A549 (cell line): ENCODE results near the gene INPP5A. TPM values are rescaled to one million over a fixed set of nuclear protein-coding genes. Genes with fewer than 3 reads are reported as not detected.
"Not testable (repeated sequence)": the region's sequence is repeated elsewhere in the genome, so short reads cannot be mapped to it uniquely, and the experiment has no call there.

Experiments used
- ATAC-seq, 2 experiments: fragments of 200-7000 bp in 1 of 2; fragments of >200 bp in 1 of 2; cut with Nextera tagmentation in 1 of 2; cut with Tn5 transposase in 1 of 2; 3 replicates each; pipeline versions ENCODE4 v1.8.0 to v1.9.1; 2018 to 2020; ENCODE audit warnings: mild to moderate bottlenecking in 1 of 2, moderate library complexity in 1 of 2
- CTCF ChIA-PET: fragments of 300-600 bp; sonication (Branson Sonifier 250); formaldehyde crosslinking; extraction: SDS; loops from one replicate; lab custom pipeline; 2021; ENCODE audit warnings: antibody characterized with exemption, inconsistent platforms; lab: Yijun Ruan, JAX
- POLR2A ChIA-PET: fragments of 350-600 bp; formaldehyde crosslinking; extraction: SDS; loops from one replicate; lab custom pipeline; 2021; ENCODE audit warnings: antibody characterized with exemption, inconsistent platforms; lab: Yijun Ruan, JAX
- DNase-seq, 2 experiments: peaks; one replicate each; pipeline versions ENCODE4 v3.0.0 to v3.0.0-alpha.2; 2011 to 2016; ENCODE audit warnings: low read depth in 1 of 2, low spot score in 1 of 2
- FAIRE-seq: peaks from 2 replicates; lab custom pipeline; 2011; peaks lifted over from hg19 to GRCh38; lab: Jason Lieb, UNC
- H3K27ac ChIP-seq, 2 experiments: fragments of >200 bp; sonication (Bioruptor Twin); formaldehyde crosslinking; 3 replicates each; pipeline ENCODE4 v1.5.1; 2016 to 2017
- H3K4me1 ChIP-seq: fragments of >200 bp; sonication (Bioruptor Twin); formaldehyde crosslinking; 3 replicates; pipeline ENCODE4 v1.6.1; 2016
- H3K4me2 ChIP-seq: fragments of >200 bp; sonication (Bioruptor Twin); formaldehyde crosslinking; 3 replicates; pipeline ENCODE4 v1.6.1; 2016
- H3K4me3 ChIP-seq: fragments of >200 bp; sonication (Bioruptor Twin); formaldehyde crosslinking; 3 replicates; pipeline ENCODE4 v1.5.1; 2016
- H3K9me3 ChIP-seq: fragments of >200 bp; sonication (Bioruptor Twin); formaldehyde crosslinking; 3 replicates; pipeline ENCODE4 v1.6.1; 2016
- CEBPB ChIP-seq, 2 experiments: fragments of >200 bp in 1 of 2; sonication (Bioruptor Twin) in 1 of 2; formaldehyde crosslinking in 1 of 2; IDR thresholded peaks; 2 replicates each; pipeline ENCODE4 v1.6.1; 2012 to 2016
- EHF ChIP-seq: fragments of 250-450 bp; sonication (Bioruptor Pico); IDR thresholded peaks from 2 replicates; pipeline ENCODE4 v1.5.0; 2020; ENCODE audit warnings: mild to moderate bottlenecking
- EP300 ChIP-seq, 2 experiments: fragments of >200 bp; sonication (Bioruptor Twin); formaldehyde crosslinking; IDR thresholded peaks; 2 replicates in 1 of 2; 3 replicates in 1 of 2; pipeline ENCODE4 v1.6.1; 2016 to 2017
- ESRRA ChIP-seq: fragments of 150-350 bp; IDR thresholded peaks from 2 replicates; pipeline ENCODE4 v1.6.1; 2014; ENCODE audit warnings: mild to moderate bottlenecking, low read length, borderline replicate concordance
- FOSB ChIP-seq: fragments of 250-450 bp; sonication (Bioruptor Pico); IDR thresholded peaks from 2 replicates; pipeline ENCODE4 v1.5.0; 2020; ENCODE audit warnings: mild to moderate bottlenecking, moderate library complexity
- HDAC2 ChIP-seq: fragments of 200-600 bp; sonication (generic); IDR thresholded peaks from 2 replicates; pipeline ENCODE4 v1.6.1; 2016
- HEYL ChIP-seq: fragments of 250-450 bp; sonication (Bioruptor Pico); IDR thresholded peaks from 2 replicates; pipeline ENCODE4 v1.8.0; 2021; ENCODE audit warnings: mild to moderate bottlenecking, moderate library complexity
- HOXA7 ChIP-seq: fragments of 250-450 bp; sonication (Bioruptor Pico); IDR thresholded peaks from 2 replicates; pipeline ENCODE4 v1.5.0; 2020; ENCODE audit warnings: mild to moderate bottlenecking, moderate library complexity
- KDM1A ChIP-seq: fragments of 200-600 bp; sonication (generic); IDR thresholded peaks from 2 replicates; pipeline ENCODE4 v1.6.1; 2016; ENCODE audit warnings: low read depth, mild to moderate bottlenecking
- MAZ ChIP-seq: fragments of 150-350 bp; IDR thresholded peaks from 2 replicates; pipeline ENCODE4 v1.6.1; 2014; ENCODE audit warnings: antibody characterized with exemption, low read depth, low read length, borderline replicate concordance
- NFE2L2 ChIP-seq: fragments of 150-350 bp; conservative IDR thresholded peaks from 2 replicates; pipeline ENCODE4 v1.6.1; 2014; ENCODE audit warnings: low read length
- NPAS2 ChIP-seq: fragments of 250-450 bp; sonication (Bioruptor Pico); IDR thresholded peaks from 2 replicates; pipeline ENCODE4 v1.8.0; 2022; ENCODE audit warnings: mild to moderate bottlenecking, moderate library complexity, borderline replicate concordance
- POLR2A ChIP-seq: IDR thresholded peaks from 2 replicates; pipeline ENCODE4 v1.6.1; 2012; ENCODE audit warnings: mild to moderate bottlenecking, low read length
- RAD21 ChIP-seq, 2 experiments: fragments of >200 bp in 1 of 2; sonication (Bioruptor Twin) in 1 of 2; formaldehyde crosslinking in 1 of 2; IDR thresholded peaks in 1 of 2; conservative IDR thresholded peaks in 1 of 2; 2 replicates in 1 of 2; 3 replicates in 1 of 2; pipeline ENCODE4 v1.6.1; 2012 to 2018; ENCODE audit warnings: inconsistent platforms in 1 of 2
- RFX5 ChIP-seq: fragments of 450-650 bp; IDR thresholded peaks from 2 replicates; pipeline ENCODE4 v1.7.1; 2014; ENCODE audit warnings: antibody characterized with exemption, mild to moderate bottlenecking, moderate library complexity
- ZFP36 ChIP-seq: fragments of 450-650 bp; IDR thresholded peaks from 2 replicates; pipeline ENCODE4 v1.6.1; 2014; ENCODE audit warnings: borderline replicate concordance; ENCODE audit not compliant: partially characterized antibody
- ZNF302 ChIP-seq: fragments of 250-450 bp; sonication (Bioruptor Pico); IDR thresholded peaks from 2 replicates; pipeline ENCODE4 v1.9.0; 2021; ENCODE audit warnings: inconsistent platforms, mild to moderate bottlenecking, moderate library complexity
- ZSCAN20 ChIP-seq: fragments of 250-450 bp; sonication (Bioruptor Pico); IDR thresholded peaks from 2 replicates; pipeline ENCODE4 v1.8.0; 2022; ENCODE audit warnings: mild to moderate bottlenecking, moderate library complexity
- WGBS: methylation state at CpG from one replicate; pipeline ENCODE4 v1.1.6; 2017; ENCODE audit errors: missing lambda C conversion rate; 5-methylcytosine and 5-hydroxymethylcytosine counted together
- polyA plus RNA-seq, 4 experiments: library from polyadenylated mRNA; depleted of rRNA in 3 of 4; stranded (reverse); fragments of >200 nt; fragmentation: RNase III in 1 of 4; extraction: RNeasy Plus Mini Kit Qiagen cat#74134 plus additional on column Dnase treatment in 1 of 4; gene quantifications; 2 replicates in 3 of 4; 3 replicates in 1 of 4; pipeline ENCODE4 v1.2.3, GENCODE V29; 2011 to 2017
- TF ChIP-seq, protein P1 (sequence below): IDR thresholded peaks from 2 replicates; pipeline ENCODE4 v1.6.1; 2012; ENCODE audit warnings: low read depth, borderline replicate concordance
- TF ChIP-seq, protein P2 (sequence below): fragments of 250-450 bp; sonication (Bioruptor Pico); IDR thresholded peaks from 2 replicates; pipeline ENCODE4 v1.5.0; 2021; ENCODE audit warnings: mild to moderate bottlenecking, moderate library complexity, borderline replicate concordance
- TF ChIP-seq, protein P3 (sequence below): fragments of >200 bp; sonication (Bioruptor Twin); formaldehyde crosslinking; IDR thresholded peaks from 2 replicates; pipeline ENCODE4 v1.6.1; 2016

INPP5A gene
- polyA plus RNA-seq, 2 of the 4 experiments (the other 2 are of a cell fraction): 13.7 to 15.1 TPM

DNA sequence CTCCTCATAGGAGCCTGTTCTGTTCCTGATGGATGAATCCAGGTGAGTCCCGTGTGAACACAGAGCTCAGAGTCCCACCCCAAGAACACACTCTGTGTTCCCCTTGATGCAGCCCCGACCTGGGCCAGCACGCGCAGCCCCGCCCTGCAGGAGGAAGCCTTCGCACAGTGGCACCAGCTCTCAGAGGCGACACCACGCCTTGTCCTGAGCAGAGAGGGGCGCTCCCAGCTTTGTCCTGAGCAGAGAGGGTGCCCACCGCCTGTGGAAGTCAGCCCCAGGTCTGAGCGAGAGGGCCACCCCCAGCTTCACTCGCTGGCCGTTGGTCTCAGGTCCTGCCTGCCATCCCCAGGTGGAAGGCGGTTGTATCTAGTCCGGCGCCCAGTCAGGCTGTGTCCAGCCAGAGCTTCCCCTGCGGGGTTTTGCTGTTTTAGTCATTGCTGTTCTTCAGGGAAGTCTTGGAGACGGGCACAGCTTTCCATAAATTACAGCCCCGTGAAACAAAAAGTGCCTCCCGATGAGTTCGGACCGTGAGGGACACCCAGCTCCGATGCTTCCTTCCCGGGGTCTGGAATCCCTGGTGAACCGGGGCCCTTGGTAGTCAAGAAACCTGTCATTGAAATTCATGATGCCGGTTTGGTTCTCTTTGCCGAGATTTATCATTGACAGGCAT, 204.7 kb downstream of the INPP5A start:
- FAIRE-seq: no peak
- no peaks in the 10 kb centered on the region for H3K9me3 ChIP-seq
- H3K4me2 ChIP-seq: no peak overlapping the region
- POLR2A ChIA-PET: no interaction called here
- 86% methylated on average over 25 of the region's 27 CpGs for WGBS
- no peak for DNase-seq
- H3K4me3 ChIP-seq: no peak overlapping the region
- no peaks in the 10 kb centered on the region for H3K4me1 ChIP-seq
- H3K27ac ChIP-seq: no peak overlapping the region
- TF ChIP-seq ZNF302 (CRISPR knock-in tag) (no peak), EP300 (IDR thresholded peaks at IDR 0.05) (no peak), POLR2A (no peak), HOXA7 (CRISPR knock-in tag) (no peak)
- TF ChIP-seq, all 56 proteins: peak for 0
- 0 out of 6 replicates have a peak, but pooled peaks of 1 of the 2 experiments have one; percentile 8 for ATAC-seq
- CTCF ChIA-PET: interaction anchor here (0.9 to 1.3 kb wide), 2 partner anchors 8 to 18 kb away, joined by 3 to 5 read pairs; no protein-coding TSS in a partner anchor

DNA sequence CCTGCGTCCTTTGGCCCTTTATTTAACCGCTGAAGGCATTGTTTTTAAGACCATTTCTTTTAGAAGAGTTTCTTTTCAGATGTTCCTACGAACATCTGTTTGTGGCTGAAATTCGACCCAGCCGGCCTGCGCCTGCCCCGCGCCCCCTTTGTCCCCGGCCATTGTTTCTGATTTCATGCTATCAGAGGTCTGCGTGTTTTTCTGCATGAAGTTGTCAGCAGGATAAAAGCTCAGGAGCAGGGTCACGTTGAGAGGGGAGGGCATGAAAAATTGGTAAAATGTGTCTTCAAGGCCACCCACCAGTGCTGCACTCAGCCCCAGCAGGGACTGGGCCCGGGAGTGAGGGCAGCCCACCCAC, 205.2 kb downstream of the INPP5A start:
- no peaks in the 10 kb centered on the region for H3K4me1 ChIP-seq
- FAIRE-seq (no peak), DNase-seq (no peak), ATAC-seq (no peak)
- TF ChIP-seq MAZ (no peak), RFX5 (no peak), NFE2L2 (no peak), RAD21 (conservative IDR thresholded peaks at IDR 0.05 in 1 of 2, IDR thresholded peaks at IDR 0.05 in 1 of 2) (no peak), HEYL (CRISPR knock-in tag) (no peak), HDAC2 (no peak)
- H3K4me2 ChIP-seq: no peak overlapping the region
- no peak overlapping the region for H3K27ac ChIP-seq
- CTCF ChIA-PET: interaction anchor here (1.3 kb wide), 1 partner anchor 9 kb away, joined by 5 read pairs; no protein-coding TSS in a partner anchor
- H3K4me3 ChIP-seq: no peak overlapping the region
- POLR2A ChIA-PET: no interaction called here
- 89% methylated on average over 11 of the region's 12 CpGs for WGBS
- H3K9me3 ChIP-seq: no peaks in the 10 kb centered on the region

DNA sequence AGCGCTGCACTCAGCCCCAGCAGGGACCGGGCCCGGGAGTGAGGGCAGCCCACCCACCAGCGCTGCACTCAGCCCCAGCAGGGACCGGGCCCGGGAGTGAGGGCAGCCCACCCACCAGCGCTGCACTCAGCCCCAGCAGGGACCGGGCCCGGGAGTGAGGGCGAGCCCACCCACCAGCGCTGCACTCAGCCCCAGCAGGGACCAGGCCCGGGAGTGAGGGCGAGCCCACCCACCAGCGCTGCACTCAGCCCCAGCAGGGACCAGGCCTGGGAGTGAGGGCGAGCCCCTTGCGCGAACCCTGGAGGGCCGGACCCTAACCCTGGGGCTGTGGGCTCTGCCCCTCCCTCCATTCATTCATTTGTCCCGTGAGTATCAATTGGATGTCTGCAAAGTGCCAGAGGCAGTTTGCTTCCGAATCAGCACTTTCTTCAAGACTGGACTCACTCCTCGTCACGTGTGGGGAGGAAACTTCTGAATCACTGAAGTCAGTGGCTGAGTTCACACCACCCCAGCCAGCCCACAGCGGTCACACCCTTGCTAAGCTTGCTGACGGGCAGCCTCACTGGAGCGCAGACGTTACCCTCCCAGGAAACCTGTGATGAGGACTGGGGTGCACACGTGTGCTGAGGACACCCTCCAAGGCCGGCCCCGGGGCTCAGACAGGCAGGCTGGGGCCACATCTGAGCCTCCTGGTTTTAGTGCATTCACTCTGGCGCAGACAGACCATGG, 205.8 kb downstream of the INPP5A start:
- DNase-seq, H3K9me3 ChIP-seq, POLR2A ChIA-PET, H3K4me1 ChIP-seq, H3K4me3 ChIP-seq, H3K27ac ChIP-seq, FAIRE-seq, ATAC-seq, H3K4me2 ChIP-seq: not testable (repeated sequence)
- CTCF ChIA-PET: interaction anchor here (2.7 kb wide), 1 partner anchor 89 kb away, joined by 10 read pairs; no protein-coding TSS in a partner anchor
- 91% methylated on average over 12 of the region's 30 CpGs for WGBS

DNA sequence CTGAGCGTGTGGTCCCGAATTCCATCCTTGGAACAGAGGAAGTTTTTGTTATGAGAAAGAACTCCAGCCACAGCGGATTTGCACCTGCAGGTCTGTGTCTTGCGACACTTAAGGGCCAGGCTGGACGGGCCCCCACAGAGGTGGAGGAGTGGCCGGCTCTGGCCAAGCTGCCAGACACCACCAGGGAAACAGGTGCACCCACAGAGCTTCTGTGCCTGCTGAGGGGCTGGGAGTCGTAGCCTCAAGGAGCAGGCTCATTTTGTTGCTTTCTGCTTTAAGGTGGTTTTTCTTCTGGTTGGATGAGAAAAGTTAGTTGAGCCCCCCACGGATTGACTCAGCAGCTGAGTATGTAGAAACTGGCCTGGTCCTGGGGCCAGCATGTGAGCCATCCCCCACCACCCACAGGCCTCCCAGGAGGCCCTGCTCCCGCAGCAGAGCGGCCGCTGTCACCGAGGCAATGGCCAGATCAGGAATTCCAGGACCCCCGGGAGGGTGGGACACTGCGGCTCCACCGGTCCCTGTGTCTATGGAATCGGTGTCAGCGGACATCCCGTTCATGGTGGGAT, 206.4 kb downstream of the INPP5A start:
- no peaks in the 10 kb centered on the region for H3K4me1 ChIP-seq
- ATAC-seq: no peak
- no peak overlapping the region for H3K4me3 ChIP-seq
- H3K9me3 ChIP-seq: no peaks in the 10 kb centered on the region
- ChIA-PET CTCF (interaction anchor here (2.7 kb wide), 1 partner anchor 90 kb away, joined by 10 read pairs; no protein-coding TSS in a partner anchor), POLR2A (no interaction called here)
- H3K4me2 ChIP-seq: no peak overlapping the region
- H3K27ac ChIP-seq: no peak overlapping the region
- TF ChIP-seq FOSB (CRISPR knock-in tag): no peak
- TF ChIP-seq ZFP36: no peak
- no peak for TF ChIP-seq CEBPB (IDR thresholded peaks at IDR 0.05)
- FAIRE-seq: no peak
- WGBS: 84% methylated on average over 17 of the region's 18 CpGs
- DNase-seq: no peak

DNA sequence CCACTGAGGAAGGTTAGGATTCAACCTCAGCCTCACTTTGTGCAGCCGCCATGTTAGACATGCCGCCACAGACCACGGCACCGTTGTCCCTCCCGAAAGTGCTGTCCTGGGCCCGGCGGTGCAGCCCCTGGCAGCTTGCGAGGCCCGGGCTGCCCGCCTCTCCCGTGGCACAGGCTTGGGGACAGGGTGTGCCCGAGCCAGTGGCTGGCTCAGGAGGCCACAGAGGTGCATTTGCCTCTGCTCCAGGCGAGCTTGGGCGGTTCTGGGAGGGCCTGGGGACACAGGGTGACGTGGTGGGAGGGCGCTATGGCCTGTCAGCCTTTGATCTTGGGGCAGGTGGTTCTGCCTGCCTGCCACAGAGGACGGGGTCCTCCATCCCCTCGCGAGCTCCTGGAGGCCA, 207.3 kb downstream of the INPP5A start:
- H3K4me3 ChIP-seq: no peak overlapping the region
- TF ChIP-seq KDM1A (no peak), EHF (CRISPR knock-in tag) (no peak), ZSCAN20 (CRISPR knock-in tag) (no peak), HEYL (CRISPR knock-in tag) (no peak), HDAC2 (no peak), RFX5 (no peak), NPAS2 (CRISPR knock-in tag) (no peak), ESRRA (no peak)
- TF ChIP-seq, protein P1, sequence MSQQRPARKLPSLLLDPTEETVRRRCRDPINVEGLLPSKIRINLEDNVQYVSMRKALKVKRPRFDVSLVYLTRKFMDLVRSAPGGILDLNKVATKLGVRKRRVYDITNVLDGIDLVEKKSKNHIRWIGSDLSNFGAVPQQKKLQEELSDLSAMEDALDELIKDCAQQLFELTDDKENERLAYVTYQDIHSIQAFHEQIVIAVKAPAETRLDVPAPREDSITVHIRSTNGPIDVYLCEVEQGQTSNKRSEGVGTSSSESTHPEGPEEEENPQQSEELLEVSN: no peak
- TF ChIP-seq, protein P2, sequence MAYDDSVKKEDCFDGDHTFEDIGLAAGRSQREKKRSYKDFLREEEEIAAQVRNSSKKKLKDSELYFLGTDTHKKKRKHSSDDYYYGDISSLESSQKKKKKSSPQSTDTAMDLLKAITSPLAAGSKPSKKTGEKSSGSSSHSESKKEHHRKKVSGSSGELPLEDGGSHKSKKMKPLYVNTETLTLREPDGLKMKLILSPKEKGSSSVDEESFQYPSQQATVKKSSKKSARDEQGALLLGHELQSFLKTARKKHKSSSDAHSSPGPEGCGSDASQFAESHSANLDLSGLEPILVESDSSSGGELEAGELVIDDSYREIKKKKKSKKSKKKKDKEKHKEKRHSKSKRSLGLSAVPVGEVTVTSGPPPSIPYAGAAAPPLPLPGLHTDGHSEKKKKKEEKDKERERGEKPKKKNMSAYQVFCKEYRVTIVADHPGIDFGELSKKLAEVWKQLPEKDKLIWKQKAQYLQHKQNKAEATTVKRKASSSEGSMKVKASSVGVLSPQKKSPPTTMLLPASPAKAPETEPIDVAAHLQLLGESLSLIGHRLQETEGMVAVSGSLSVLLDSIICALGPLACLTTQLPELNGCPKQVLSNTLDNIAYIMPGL: no peak
- TF ChIP-seq, protein P3, sequence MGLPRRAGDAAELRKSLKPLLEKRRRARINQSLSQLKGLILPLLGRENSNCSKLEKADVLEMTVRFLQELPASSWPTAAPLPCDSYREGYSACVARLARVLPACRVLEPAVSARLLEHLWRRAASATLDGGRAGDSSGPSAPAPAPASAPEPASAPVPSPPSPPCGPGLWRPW: no peak
- no peaks in the 10 kb centered on the region for H3K9me3 ChIP-seq
- no peak overlapping the region for H3K27ac ChIP-seq
- no peak for FAIRE-seq
- CTCF ChIA-PET: interaction anchor here (2.7 kb wide), 1 partner anchor 91 kb away, joined by 10 read pairs; no protein-coding TSS in a partner anchor
- 95% methylated on average over 13 of the region's 19 CpGs for WGBS
- POLR2A ChIA-PET: no interaction called here
- H3K4me1 ChIP-seq: no peaks in the 10 kb centered on the region
- no peak overlapping the region for H3K4me2 ChIP-seq
- DNase-seq: no peak
- no peak for ATAC-seq
